Suprapubic skin (tissue), 4 donors: ENCODE results near the gene SPNS3.

ENCODE experiments used
- CTCF ChIP-seq, 2 donors: fragments of 200-600 bp in 1 of 2; fragments of 450-650 bp in 1 of 2; sonication (generic) in 1 of 2; IDR thresholded peaks; one replicate each; pipeline ENCODE4 v1.5.1; 2016 to 2019; ENCODE audit warnings: antibody characterized with exemption in 2 of 2, mild to moderate bottlenecking in 1 of 2, moderate library complexity in 1 of 2
- EP300 ChIP-seq: sonication (generic); formaldehyde crosslinking; IDR thresholded peaks from one replicate; pipeline ENCODE4 v1.6.1; 2017; ENCODE audit warnings: antibody characterized with exemption
- POLR2A ChIP-seq, 2 donors: fragments of 450-650 bp; IDR thresholded peaks; one replicate each; pipeline ENCODE4 v1.6.1; 2017; ENCODE audit warnings: antibody characterized with exemption in 2 of 2, mild to moderate bottlenecking in 2 of 2, moderate library complexity in 2 of 2
- POLR2AphosphoS5 ChIP-seq, 3 donors: sonication (generic); formaldehyde crosslinking; IDR thresholded peaks; one replicate each; pipeline ENCODE4 v1.6.1; 2017; ENCODE audit warnings: antibody characterized with exemption in 3 of 3

- TF ChIP-seq EP300 (no peak), POLR2AphosphoS5 (IDR thresholded peaks at IDR 0.05) (no peak), POLR2A (IDR thresholded peaks at IDR 0.05) (no peak), CTCF (IDR thresholded peaks at IDR 0.05) (no peak)
Observed at GRCh38 chr17:4467287-4467686, 33.5 kb downstream of the SPNS3 start.
